H9 (cell line): ENCODE data around the gene C9orf152. TPM values are rescaled to one million over a fixed set of nuclear protein-coding genes. Genes with fewer than 3 reads are reported as not detected.

Experiments used
- DNase-seq: peaks from one replicate; pipeline ENCODE4 v3.0.0-alpha.2; 2017
- H2AFZ ChIP-seq: one replicate; pipeline ENCODE4 v1.6.1; 2013; ENCODE audit warnings: mild to moderate bottlenecking, low read length, control low read depth, moderate library complexity
- H2AK5ac ChIP-seq: 2 replicates; pipeline ENCODE4 v1.6.1; 2013; ENCODE audit warnings: low read length, control low read depth, mixed read lengths; ENCODE audit not compliant: insufficient read length
- H2BK120ac ChIP-seq: one replicate; pipeline ENCODE4 v1.6.1; 2013; ENCODE audit warnings: low read depth, mild to moderate bottlenecking, low read length, control low read depth, inconsistent platforms; ENCODE audit not compliant: poor library complexity, severe bottlenecking
- H2BK12ac ChIP-seq: 2 replicates; pipeline ENCODE4 v1.6.1; 2013; ENCODE audit warnings: low read length, control low read depth, mixed read lengths, low read depth; ENCODE audit not compliant: insufficient read length
- H2BK15ac ChIP-seq: 2 replicates; pipeline ENCODE4 v1.6.1; 2013; ENCODE audit warnings: low read depth, low read length, control low read depth
- H2BK20ac ChIP-seq: one replicate; pipeline ENCODE4 v1.6.1; 2013; ENCODE audit warnings: low read depth, mild to moderate bottlenecking, low read length, control low read depth, inconsistent platforms; ENCODE audit not compliant: poor library complexity, severe bottlenecking
- H2BK5ac ChIP-seq: 2 replicates; pipeline ENCODE4 v1.6.1; 2013; ENCODE audit warnings: low read length, control low read depth, mixed read lengths; ENCODE audit not compliant: insufficient read length
- H3K14ac ChIP-seq: 2 replicates; pipeline ENCODE4 v1.6.1; 2013; ENCODE audit warnings: low read length, control low read depth; ENCODE audit not compliant: insufficient read depth
- H3K18ac ChIP-seq: 2 replicates; pipeline ENCODE4 v1.6.1; 2013; ENCODE audit warnings: low read depth, mild to moderate bottlenecking, mixed read lengths, low read length, control low read depth; ENCODE audit not compliant: insufficient read length
- H3K23ac ChIP-seq: 2 replicates; pipeline ENCODE4 v1.6.1; 2013; ENCODE audit warnings: low read length, control low read depth, mixed read lengths, low read depth; ENCODE audit not compliant: insufficient read length
- H3K23me2 ChIP-seq: 2 replicates; pipeline ENCODE4 v1.6.1; 2013; ENCODE audit warnings: low read depth, mild to moderate bottlenecking, mixed read lengths, low read length, control low read depth; ENCODE audit not compliant: insufficient read length, poor library complexity, severe bottlenecking
- H3K27ac ChIP-seq: 2 replicates; pipeline ENCODE4 v1.5.1; 2013; ENCODE audit warnings: low read length, control low read depth, mixed read lengths, low read depth; ENCODE audit not compliant: insufficient read length
- H3K27me3 ChIP-seq: 2 replicates; pipeline ENCODE4 v1.6.1; 2013; ENCODE audit warnings: low read length, control low read depth, inconsistent platforms; ENCODE audit not compliant: insufficient read depth
- H3K4ac ChIP-seq: 2 replicates; pipeline ENCODE4 v1.6.1; 2013; ENCODE audit warnings: low read depth, mild to moderate bottlenecking, control low read depth, inconsistent platforms, low read length, moderate library complexity
- H3K4me1 ChIP-seq: 2 replicates; pipeline ENCODE4 v1.6.1; 2013; ENCODE audit warnings: low read length, control low read depth, inconsistent platforms; ENCODE audit not compliant: insufficient read depth
- H3K4me2 ChIP-seq: 2 replicates; pipeline ENCODE4 v1.6.1; 2013; ENCODE audit warnings: low read length, control low read depth, mixed read lengths; ENCODE audit not compliant: insufficient read length, insufficient read depth
- H3K56ac ChIP-seq: 2 replicates; pipeline ENCODE4 v1.6.1; 2013; ENCODE audit warnings: low read depth, mild to moderate bottlenecking, mixed read lengths, low read length, control low read depth; ENCODE audit not compliant: insufficient read length
- H3K79me1 ChIP-seq: 2 replicates; pipeline ENCODE4 v1.6.1; 2013; ENCODE audit warnings: low read depth, mild to moderate bottlenecking, moderate library complexity, low read length, control low read depth, inconsistent platforms; ENCODE audit not compliant: insufficient read depth, poor library complexity, severe bottlenecking
- H3K79me2 ChIP-seq: 2 replicates; pipeline ENCODE4 v1.6.1; 2013; ENCODE audit warnings: low read length, control low read depth, inconsistent platforms; ENCODE audit not compliant: insufficient read depth
- H3K9ac ChIP-seq: 2 replicates; pipeline ENCODE4 v1.6.1; 2013; ENCODE audit warnings: low read length, control low read depth, mixed read lengths; ENCODE audit not compliant: insufficient read length; ENCODE audit errors: extremely low read depth
- H3K9me3 ChIP-seq: one replicate; pipeline ENCODE4 v1.6.1; 2013; ENCODE audit warnings: low read depth, low read length, inconsistent platforms; ENCODE audit not compliant: control insufficient read depth
- H3T11ph ChIP-seq: one replicate; pipeline ENCODE4 v1.6.1; 2013; ENCODE audit warnings: mild to moderate bottlenecking, low read length, control low read depth, inconsistent platforms
- H4K20me1 ChIP-seq: one replicate; pipeline ENCODE4 v1.6.1; 2013; ENCODE audit not compliant: control insufficient read depth, insufficient read length, insufficient read depth
- H4K5ac ChIP-seq: 2 replicates; pipeline ENCODE4 v1.6.1; 2013; ENCODE audit warnings: low read depth, mild to moderate bottlenecking, mixed read lengths, low read length, control low read depth; ENCODE audit not compliant: insufficient read length
- H4K8ac ChIP-seq: replicated peaks from 2 replicates; pipeline ENCODE4 v1.6.1; 2013; ENCODE audit warnings: low read length, control low read depth, mixed read lengths, low read depth; ENCODE audit not compliant: insufficient read length
- H4K91ac ChIP-seq: 2 replicates; pipeline ENCODE4 v1.6.1; 2013; ENCODE audit warnings: low read depth, mild to moderate bottlenecking, moderate library complexity, mixed read lengths, low read length, control low read depth; ENCODE audit not compliant: insufficient read length
- H3K27ac Mint-ChIP-seq, 3 experiments: 2 replicates in 2 of 3; 3 replicates in 1 of 3; pipeline ENCODE4 v1.8.0; 2020 to 2021; ENCODE audit warnings: mixed read lengths in 3 of 3, mild to moderate bottlenecking in 1 of 3, moderate library complexity in 1 of 3
- H3K27me3 Mint-ChIP-seq: 2 replicates; pipeline ENCODE4 v1.8.0; 2021; ENCODE audit warnings: low read depth, mild to moderate bottlenecking, moderate library complexity, mixed read lengths
- H3K36me3 Mint-ChIP-seq, 3 experiments: 2 replicates in 2 of 3; 3 replicates in 1 of 3; pipeline ENCODE4 v1.8.0; 2020 to 2021; ENCODE audit warnings: low read depth in 3 of 3, mixed read lengths in 3 of 3; ENCODE audit not compliant: insufficient read depth in 1 of 3
- H3K4me1 Mint-ChIP-seq, 2 experiments: 2 replicates each; pipeline ENCODE4 v1.8.0; 2020; ENCODE audit warnings: mixed read lengths in 2 of 2
- H3K4me3 Mint-ChIP-seq, 2 experiments: 2 replicates in 1 of 2; 3 replicates in 1 of 2; pipeline ENCODE4 v1.8.0; 2020 to 2021; ENCODE audit warnings: mild to moderate bottlenecking in 2 of 2, mixed read lengths in 2 of 2, moderate library complexity in 1 of 2
- H3K9me3 Mint-ChIP-seq, 2 experiments: 2 replicates in 1 of 2; 3 replicates in 1 of 2; pipeline ENCODE4 v1.8.0; 2020; ENCODE audit warnings: mild to moderate bottlenecking in 2 of 2, mixed read lengths in 2 of 2, moderate library complexity in 1 of 2
- CTCF ChIP-seq: fragments of 200-600 bp; sonication (generic); conservative IDR thresholded peaks from 3 replicates; pipeline ENCODE4 v1.8.0; 2021; ENCODE audit warnings: antibody characterized with exemption, mild to moderate bottlenecking
- WGBS: extraction: QIAGEN DNeasy Blood & Tissue Kit; methylation state at CpG from one replicate; pipeline ENCODE4 v1.1.7; 2013; ENCODE audit warnings: missing lambda C conversion rate, low lambda C conversion rate, mixed read lengths; ENCODE audit not compliant: insufficient read length; ENCODE audit errors: extremely low coverage; 5-methylcytosine and 5-hydroxymethylcytosine counted together
- total RNA-seq: library from RNA; stranded (reverse); gene quantifications from 2 replicates; pipeline ENCODE4 v1.2.1, GENCODE V29; 2021

C9orf152 gene
- total RNA-seq, 1 experiment from 2014 or later, result not detected

DNA sequence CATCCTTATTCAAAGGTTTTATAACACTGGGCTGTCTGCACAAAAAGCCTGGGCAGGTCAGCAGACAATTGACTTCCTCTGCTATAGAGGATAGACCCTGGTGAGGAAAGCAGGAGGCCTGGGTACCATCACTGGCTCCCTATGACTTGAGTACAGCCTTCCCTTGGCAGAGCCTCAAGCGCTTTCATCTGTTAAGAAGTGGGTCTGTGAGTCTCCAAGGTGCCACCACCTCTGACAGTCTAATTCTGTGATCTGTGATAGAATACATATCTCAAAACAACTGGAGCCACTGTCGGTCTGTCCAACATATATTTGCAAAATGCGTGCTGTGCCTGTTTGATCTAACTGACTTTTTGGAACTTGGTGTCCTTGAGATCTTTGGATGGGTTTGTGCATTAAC lies 52.2 kb downstream of the C9orf152 start:
- no peak for DNase-seq
- Histone ChIP-seq H2AK5ac (no peak overlapping the region), H3K4ac (no peak overlapping the region), H3K14ac (no peak overlapping the region), H2BK120ac (no peak overlapping the region), H2BK15ac (no peak overlapping the region), H3K9me3 (no peaks in the 10 kb centered on the region), H2BK5ac (no peak overlapping the region), H2BK12ac (no peak overlapping the region), H3T11ph (no peak overlapping the region), H3K9ac (no peak overlapping the region), H3K4me1 (peaks cover 4% of the 10 kb centered on the region; the same call in 1 of the 2 replicates), H2BK20ac (no peak overlapping the region), H3K56ac (no peak overlapping the region), H4K20me1 (no peaks in the 10 kb centered on the region), H4K5ac (no peak overlapping the region), H3K79me1 (no peaks in the 10 kb centered on the region), H3K23me2 (no peaks in the 10 kb centered on the region), H3K4me2 (no peak overlapping the region), H2AFZ (no peak overlapping the region), H3K23ac (no peak overlapping the region), H4K8ac (no peak overlapping the region), H3K27ac (no peak overlapping the region), H3K79me2 (no peaks in the 10 kb centered on the region), H4K91ac (no peak overlapping the region), H3K27me3 (no peaks in the 10 kb centered on the region), H3K18ac (no peak overlapping the region)
- no peak overlapping the region for H3K27ac Mint-ChIP-seq
- WGBS, result no CpG with 5 or more reads among the region's 3 CpGs
- H3K27me3 Mint-ChIP-seq, result peaks cover 7% of the 10 kb centered on the region; the same call in 1 of the 2 replicates
- H3K4me3 Mint-ChIP-seq, result no peak overlapping the region; a peak in 1 of 5 replicates
- no peak for TF ChIP-seq CTCF
- peaks cover 3 to 8% (median 4%) of the 10 kb centered on the region in 3 experiments; a peak in 6 of 7 replicates for H3K36me3 Mint-ChIP-seq
- peaks cover 19 to 25% of the 10 kb centered on the region in 2 experiments for H3K4me1 Mint-ChIP-seq
- no peaks in the 10 kb centered on the region; a peak in 1 of 5 replicates for H3K9me3 Mint-ChIP-seq
